NCI-H1694 treated with DMSO at 0.1 percent for 48 hours (cell line): ENCODE results near the gene CWC22.
"Not testable (repeated sequence)": the region's sequence is repeated elsewhere in the genome, so short reads cannot be mapped to it uniquely, and the experiment has no call there.

ENCODE experiments used
- DNase-seq: peaks from one replicate; lab custom pipeline; 2025; lab: John Stamatoyannopoulos, UW

CWC22 gene

GRCh38 chr2:179950391-179950790 is 56.7 kb downstream of the CWC22 start:
- no peak for DNase-seq

GRCh38 chr2:179949438-179949837 is 57.7 kb downstream of the CWC22 start:
- no peak for DNase-seq

GRCh38 chr2:179948058-179948457 is 59.0 kb downstream of the CWC22 start:
- no peak for DNase-seq

- DNase-seq, result peak; percentile 91
These were observed 60.1 kb downstream of the CWC22 start for GRCh38 chr2:179946810-179947615.

GRCh38 chr2:179946346-179946745 is 60.8 kb downstream of the CWC22 start:
- no peak for DNase-seq

GRCh38 chr2:179939259-179939658 is 67.8 kb downstream of the CWC22 start:
- DNase-seq, result no peak

- DNase-seq, result no peak
These were observed 69.1 kb downstream of the CWC22 start for GRCh38 chr2:179938026-179938425.

- DNase-seq, result no peak
These were observed 70.4 kb downstream of the CWC22 start for GRCh38 chr2:179936654-179937053.

GRCh38 chr2:179936141-179936540 is 71.0 kb downstream of the CWC22 start:
- DNase-seq, result no peak

GRCh38 chr2:179932786-179933185 is 74.3 kb downstream of the CWC22 start:
- DNase-seq, result no peak

GRCh38 chr2:179931502-179931901 is 75.6 kb downstream of the CWC22 start:
- no peak for DNase-seq

- not testable (repeated sequence) for DNase-seq
These were observed 77.1 kb downstream of the CWC22 start for GRCh38 chr2:179929997-179930396.

GRCh38 chr2:179927041-179927440 is 80.1 kb downstream of the CWC22 start:
- DNase-seq, result no peak

GRCh38 chr2:179925713-179926112 is 81.4 kb downstream of the CWC22 start:
- DNase-seq, result no peak

- DNase-seq, result no peak
These were observed 89.8 kb downstream of the CWC22 start for GRCh38 chr2:179917272-179917671.

GRCh38 chr2:179915395-179915992 is 91.6 kb downstream of the CWC22 start:
- DNase-seq, result no peak

- no peak for DNase-seq
These were observed 93.3 kb downstream of the CWC22 start for GRCh38 chr2:179913809-179914208.

- DNase-seq, result no peak
These were observed 95.5 kb downstream of the CWC22 start for GRCh38 chr2:179911569-179911968.

GRCh38 chr2:179910735-179911113 is 96.4 kb downstream of the CWC22 start:
- no peak for DNase-seq

- no peak for DNase-seq
These were observed 97.0 kb downstream of the CWC22 start for GRCh38 chr2:179909845-179910734.

- no peak for DNase-seq
These were observed 106.4 kb downstream of the CWC22 start for GRCh38 chr2:179900655-179901054.

- no peak for DNase-seq
These were observed 107.4 kb downstream of the CWC22 start for GRCh38 chr2:179899666-179900065.

GRCh38 chr2:179898873-179899272 is 108.2 kb downstream of the CWC22 start:
- peak; percentile 54 for DNase-seq
